GM06990 (cell line): ENCODE measurements around the gene PRR5L.

Source experiments
- DNase-seq: peaks from one replicate; pipeline ENCODE4 v3.0.0-alpha.2; 2011; ENCODE audit not compliant: insufficient read length; ENCODE audit errors: extremely low read depth
- H3K27me3 ChIP-seq: replicated peaks from 2 replicates; pipeline ENCODE4 v1.6.0; 2011; ENCODE audit warnings: low read length; ENCODE audit not compliant: control insufficient read depth, insufficient read depth
- H3K36me3 ChIP-seq: 2 replicates; pipeline ENCODE4 v1.5.1; 2011; ENCODE audit warnings: low read length; ENCODE audit not compliant: control insufficient read depth, insufficient read depth
- H3K4me3 ChIP-seq: replicated peaks from 2 replicates; pipeline ENCODE4 v1.5.1; 2011; ENCODE audit warnings: low read depth, mild to moderate bottlenecking, control low read depth, low read length
- CTCF ChIP-seq: IDR thresholded peaks from 2 replicates; pipeline ENCODE4 v1.5.1; 2011; ENCODE audit warnings: low read length, control low read depth, mild to moderate bottlenecking, inconsistent platforms; ENCODE audit not compliant: insufficient read depth, poor library complexity, severe bottlenecking

PRR5L gene

GRCh38 chr11:36253238-36253637 lies 42.9 kb upstream of the PRR5L start:
- Histone ChIP-seq H3K4me3 (no peak overlapping the region), H3K36me3 (no peaks in the 10 kb centered on the region), H3K27me3 (no peaks in the 10 kb centered on the region; the same call in 1 of the 2 replicates)
- no peak for TF ChIP-seq CTCF
- no peak for DNase-seq

GRCh38 chr11:36254713-36255112 lies 41.4 kb upstream of the PRR5L start:
- no peak for DNase-seq
- Histone ChIP-seq H3K36me3 (no peaks in the 10 kb centered on the region), H3K27me3 (no peaks in the 10 kb centered on the region), H3K4me3 (no peak overlapping the region)
- TF ChIP-seq CTCF: no peak

GRCh38 chr11:36257351-36257750 lies 38.7 kb upstream of the PRR5L start:
- DNase-seq: no peak
- H3K4me3 ChIP-seq: no peak overlapping the region
- H3K36me3 ChIP-seq: no peaks in the 10 kb centered on the region
- no peak for TF ChIP-seq CTCF
- H3K27me3 ChIP-seq: no peaks in the 10 kb centered on the region; the same call in 1 of the 2 replicates

- TF ChIP-seq CTCF: peak; percentile 63
- DNase-seq: peak; percentile 24
Measured at GRCh38 chr11:36258730-36259360, 37.2 kb upstream of the PRR5L start.

GRCh38 chr11:36261094-36261493 lies 35.0 kb upstream of the PRR5L start:
- TF ChIP-seq CTCF: no peak
- no peaks in the 10 kb centered on the region; the same call in none of the 2 replicates for H3K27me3 ChIP-seq
- H3K4me3 ChIP-seq: no peak overlapping the region
- no peak for DNase-seq
- no peaks in the 10 kb centered on the region for H3K36me3 ChIP-seq

More at GRCh38 chr11:36258730-36259360, 37.2 kb upstream of the PRR5L start:
- H3K4me3 ChIP-seq: no peak overlapping the region
- no peaks in the 10 kb centered on the region; the same call in none of the 2 replicates for H3K27me3 ChIP-seq
- H3K36me3 ChIP-seq: no peaks in the 10 kb centered on the region
